Stomach (tissue), 4 donors: ENCODE measurements around the gene COL5A1.

Experiments
- EP300 ChIP-seq: sonication (generic); formaldehyde crosslinking; IDR thresholded peaks from one replicate; pipeline ENCODE4 v1.6.1; 2017; ENCODE audit warnings: antibody characterized with exemption
- POLR2A ChIP-seq, 4 donors: fragments of 450-650 bp; IDR thresholded peaks; one replicate each; pipeline ENCODE4 v1.6.1; 2016; ENCODE audit warnings: antibody characterized with exemption in 4 of 4, control low read depth in 2 of 4, mild to moderate bottlenecking in 1 of 4, moderate library complexity in 1 of 4
- TF ChIP-seq, protein P1 (sequence below), 7 experiments: fragments of 450-650 bp in 4 of 7; fragments of 200-600 bp in 3 of 7; sonication (generic) in 3 of 7; IDR thresholded peaks; one replicate each; pipeline ENCODE4 v1.5.1; 2016 to 2019; ENCODE audit warnings: antibody characterized with exemption in 7 of 7, control low read depth in 2 of 7, mild to moderate bottlenecking in 1 of 7

DNA sequence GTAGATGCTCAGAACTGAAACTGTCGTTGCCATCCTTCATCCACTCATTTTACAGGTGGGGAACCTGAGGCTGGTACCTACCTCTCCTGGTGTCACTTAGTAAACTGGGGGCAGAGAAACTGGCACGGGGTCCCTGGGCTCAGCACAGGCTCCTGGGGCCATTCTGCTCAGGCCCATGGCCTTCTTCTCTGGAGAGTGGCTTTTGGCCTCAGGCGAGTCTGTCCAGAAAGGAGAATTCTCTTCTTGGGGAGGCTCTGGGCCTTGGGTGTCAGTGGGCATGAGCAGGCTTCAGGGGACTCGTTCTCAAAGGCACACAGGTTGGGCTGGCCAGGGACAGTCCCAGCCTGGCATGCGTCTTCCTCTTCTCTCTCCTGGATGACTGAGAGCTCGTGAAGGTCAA lies 24.6 kb downstream of the COL5A1 start:
- TF ChIP-seq POLR2A (IDR thresholded peaks at IDR 0.05) (no peak), EP300 (no peak)
- TF ChIP-seq, protein P1, sequence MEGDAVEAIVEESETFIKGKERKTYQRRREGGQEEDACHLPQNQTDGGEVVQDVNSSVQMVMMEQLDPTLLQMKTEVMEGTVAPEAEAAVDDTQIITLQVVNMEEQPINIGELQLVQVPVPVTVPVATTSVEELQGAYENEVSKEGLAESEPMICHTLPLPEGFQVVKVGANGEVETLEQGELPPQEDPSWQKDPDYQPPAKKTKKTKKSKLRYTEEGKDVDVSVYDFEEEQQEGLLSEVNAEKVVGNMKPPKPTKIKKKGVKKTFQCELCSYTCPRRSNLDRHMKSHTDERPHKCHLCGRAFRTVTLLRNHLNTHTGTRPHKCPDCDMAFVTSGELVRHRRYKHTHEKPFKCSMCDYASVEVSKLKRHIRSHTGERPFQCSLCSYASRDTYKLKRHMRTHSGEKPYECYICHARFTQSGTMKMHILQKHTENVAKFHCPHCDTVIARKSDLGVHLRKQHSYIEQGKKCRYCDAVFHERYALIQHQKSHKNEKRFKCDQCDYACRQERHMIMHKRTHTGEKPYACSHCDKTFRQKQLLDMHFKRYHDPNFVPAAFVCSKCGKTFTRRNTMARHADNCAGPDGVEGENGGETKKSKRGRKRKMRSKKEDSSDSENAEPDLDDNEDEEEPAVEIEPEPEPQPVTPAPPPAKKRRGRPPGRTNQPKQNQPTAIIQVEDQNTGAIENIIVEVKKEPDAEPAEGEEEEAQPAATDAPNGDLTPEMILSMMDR (IDR thresholded peaks at IDR 0.05) = no peak
